CD14-positive monocyte (primary cell): ENCODE data around the gene FGF2. TPM values are rescaled to one million over a fixed set of nuclear protein-coding genes. Genes with fewer than 3 reads are reported as not detected.

Experiments
- DNase-seq, 3 donors: peaks; one replicate each; pipeline ENCODE4 v3.0.0-alpha.2; 2011 to 2022
- H2AFZ ChIP-seq: 2 replicates; pipeline ENCODE4 v1.6.0; 2012; ENCODE audit warnings: mild to moderate bottlenecking, low read depth, low read length, inconsistent platforms; ENCODE audit not compliant: insufficient read depth, poor library complexity, severe bottlenecking
- H3K27ac ChIP-seq, 2 donors: 1 replicate in 1 of 2; 2 replicates in 1 of 2; pipeline ENCODE4 v1.5.1; 2012 to 2013; ENCODE audit warnings: low read length in 2 of 2, control low read depth in 1 of 2, inconsistent platforms in 1 of 2, low read depth in 1 of 2, mild to moderate bottlenecking in 1 of 2
- H3K27me3 ChIP-seq, 2 donors: one replicate each; pipeline versions ENCODE4 v1.6.0 to v1.6.1; 2011 to 2013; ENCODE audit warnings: low read length in 2 of 2; ENCODE audit not compliant: control insufficient read depth in 2 of 2, insufficient read depth in 2 of 2
- H3K36me3 ChIP-seq, 2 donors: replicated peaks in 1 of 2; 1 replicate in 1 of 2; 2 replicates in 1 of 2; pipeline versions ENCODE4 v1.5.1 to v1.6.1; 2012 to 2013; ENCODE audit warnings: low read length in 2 of 2, control low read depth in 1 of 2, inconsistent platforms in 1 of 2, mild to moderate bottlenecking in 1 of 2; ENCODE audit not compliant: insufficient read depth in 2 of 2, control insufficient read depth in 1 of 2
- H3K4me1 ChIP-seq, 2 donors: 1 replicate in 1 of 2; 2 replicates in 1 of 2; pipeline versions ENCODE4 v1.5.1 to v1.6.1; 2012 to 2013; ENCODE audit warnings: low read length in 2 of 2, control low read depth in 1 of 2, inconsistent platforms in 1 of 2, mild to moderate bottlenecking in 1 of 2, moderate library complexity in 1 of 2; ENCODE audit not compliant: insufficient read depth in 2 of 2, control insufficient read depth in 1 of 2
- H3K4me2 ChIP-seq: replicated peaks from 2 replicates; pipeline ENCODE3; 2012; ENCODE audit warnings: low read length, moderate library complexity, mild to moderate bottlenecking; ENCODE audit not compliant: poor library complexity, severe bottlenecking; ENCODE audit errors: extremely low read depth
- H3K4me3 ChIP-seq, 3 experiments: fragments of 200-600 bp in 1 of 3; sonication (generic) in 1 of 3; replicated peaks in 1 of 3; 1 replicate in 2 of 3; 2 replicates in 1 of 3; pipeline ENCODE4 v1.5.1; 2011 to 2013; ENCODE audit warnings: low read length in 3 of 3, mild to moderate bottlenecking in 3 of 3, control low read depth in 2 of 3, low read depth in 2 of 3, inconsistent platforms in 1 of 3, moderate library complexity in 1 of 3
- H3K79me2 ChIP-seq: 2 replicates; pipeline ENCODE4 v1.6.0; 2012; ENCODE audit warnings: mild to moderate bottlenecking, control low read depth, inconsistent platforms, low read length, moderate library complexity; ENCODE audit not compliant: insufficient read depth
- H3K9ac ChIP-seq: 2 replicates; pipeline ENCODE4 v1.6.0; 2017; ENCODE audit warnings: low read length, mild to moderate bottlenecking; ENCODE audit not compliant: insufficient read depth, poor library complexity, severe bottlenecking
- H3K9me3 ChIP-seq, 2 donors: replicated peaks in 1 of 2; 1 replicate in 1 of 2; 2 replicates in 1 of 2; pipeline versions ENCODE4 v1.5.1 to v1.6.1; 2012 to 2013; ENCODE audit warnings: low read length in 2 of 2, control low read depth in 1 of 2; ENCODE audit not compliant: control insufficient read depth in 1 of 2, insufficient read depth in 1 of 2
- H4K20me1 ChIP-seq: 2 replicates; pipeline ENCODE4 v1.6.0; 2012; ENCODE audit warnings: mild to moderate bottlenecking, low read length, control low read depth, moderate library complexity; ENCODE audit not compliant: insufficient read depth
- H3K27ac Mint-ChIP-seq, 7 donors: one replicate each; pipeline ENCODE4 v1.8.0; 2020; ENCODE audit warnings: mild to moderate bottlenecking in 7 of 7, mixed read lengths in 7 of 7, moderate library complexity in 6 of 7, inconsistent platforms in 2 of 7
- H3K27me3 Mint-ChIP-seq, 3 donors: one replicate each; pipeline ENCODE4 v1.8.0; 2021 to 2022; ENCODE audit warnings: low read depth in 3 of 3, mild to moderate bottlenecking in 3 of 3, mixed read lengths in 3 of 3, moderate library complexity in 3 of 3, inconsistent platforms in 1 of 3
- H3K36me3 Mint-ChIP-seq, 2 donors: one replicate each; pipeline ENCODE4 v1.8.0; 2020; ENCODE audit warnings: mixed read lengths in 2 of 2, inconsistent platforms in 1 of 2, mild to moderate bottlenecking in 1 of 2
- H3K4me1 Mint-ChIP-seq: one replicate; pipeline ENCODE4 v1.8.0; 2020; ENCODE audit warnings: mild to moderate bottlenecking, mixed read lengths
- H3K4me3 Mint-ChIP-seq, 2 donors: one replicate each; pipeline ENCODE4 v1.8.0; 2020; ENCODE audit warnings: mild to moderate bottlenecking in 2 of 2, mixed read lengths in 2 of 2, moderate library complexity in 1 of 2
- H3K9me3 Mint-ChIP-seq, 7 donors: one replicate each; pipeline ENCODE4 v1.8.0; 2020 to 2022; ENCODE audit warnings: mixed read lengths in 7 of 7, mild to moderate bottlenecking in 6 of 7, moderate library complexity in 6 of 7, inconsistent platforms in 2 of 7
- CTCF ChIP-seq: fragments of 200-600 bp; IDR thresholded peaks from one replicate; pipeline ENCODE4 v1.8.0; 2022; ENCODE audit warnings: antibody characterized with exemption, mild to moderate bottlenecking
- WGBS: methylation state at CpG from one replicate; pipeline ENCODE4 v1.1.5; 2013; ENCODE audit warnings: missing lambda C conversion rate; ENCODE audit not compliant: insufficient coverage; 5-methylcytosine and 5-hydroxymethylcytosine counted together
- intact Hi-C, 2 donors: fragments of 100-400 bp; cut with micrococcal nuclease; formaldehyde crosslinking; loops; one replicate each; pipeline versions ENCODE4 v1.15.0 to v1.15.1; 2023
- polyA plus RNA-seq, 3 donors: library from polyadenylated mRNA; depleted of rRNA in 1 of 3; unstranded in 2 of 3; stranded (reverse) in 1 of 3; fragments of 300-500 nt in 2 of 3; fragments of >200 nt in 1 of 3; fragmentation: Illumina TruSeq in 2 of 3; gene quantifications; 1 replicate in 2 of 3; 2 replicates in 1 of 3; pipeline ENCODE4 v1.2.3, GENCODE V29; 2012 to 2021

The FGF2 gene
- polyA plus RNA-seq, 3 donors = not detected

GRCh38 chr4:122875949-122876348 lies 49.3 kb downstream of the FGF2 start:
- 82% methylated on average over 2 of the region's 5 CpGs for WGBS
- peaks cover 6 to 20% (median 15%) of the 10 kb centered on the region in 7 donors for H3K9me3 Mint-ChIP-seq
- no peak overlapping the region for H3K27ac ChIP-seq
- no peaks in the 10 kb centered on the region for H3K36me3 Mint-ChIP-seq
- H3K79me2 ChIP-seq = no peaks in the 10 kb centered on the region
- no peak overlapping the region for H3K9ac ChIP-seq
- H3K4me3 ChIP-seq = no peak overlapping the region
- H2AFZ ChIP-seq = no peak overlapping the region
- H3K27me3 Mint-ChIP-seq = peaks cover 2 to 5% (median 3%) of the 10 kb centered on the region in 3 donors
- H4K20me1 ChIP-seq = no peaks in the 10 kb centered on the region
- no peaks in the 10 kb centered on the region for H3K36me3 ChIP-seq
- no peaks in the 10 kb centered on the region for H3K27me3 ChIP-seq
- H3K9me3 ChIP-seq = peaks cover 7 to 11% of the 10 kb centered on the region in 2 donors
- H3K4me1 Mint-ChIP-seq = no peaks in the 10 kb centered on the region
- DNase-seq = no peak
- no peaks in the 10 kb centered on the region for H3K4me1 ChIP-seq
- H3K4me3 Mint-ChIP-seq = no peak overlapping the region
- no peak for TF ChIP-seq CTCF
- intact Hi-C loops = no loop called here
- no peak overlapping the region for H3K27ac Mint-ChIP-seq
- no peak overlapping the region for H3K4me2 ChIP-seq

- Mint-ChIP-seq H3K27me3 (peaks cover 2 to 5% (median 3%) of the 10 kb centered on the region in 3 donors), H3K4me3 (no peak overlapping the region), H3K27ac (no peak overlapping the region), H3K4me1 (no peaks in the 10 kb centered on the region), H3K9me3 (peaks cover 11 to 20% (median 15%) of the 10 kb centered on the region in 7 donors), H3K36me3 (no peaks in the 10 kb centered on the region)
- H3K4me1 ChIP-seq = no peaks in the 10 kb centered on the region
- no peaks in the 10 kb centered on the region for H3K36me3 ChIP-seq
- no peak overlapping the region for H2AFZ ChIP-seq
- peaks cover 7 to 10% of the 10 kb centered on the region in 2 donors for H3K9me3 ChIP-seq
- DNase-seq = no peak
- WGBS = no CpG with 5 or more reads among the region's 3 CpGs
- H4K20me1 ChIP-seq = no peaks in the 10 kb centered on the region
- no peak for TF ChIP-seq CTCF
- intact Hi-C loops = no loop called here
- no peak overlapping the region for H3K9ac ChIP-seq
- no peak overlapping the region for H3K4me2 ChIP-seq
- H3K4me3 ChIP-seq = no peak overlapping the region
- no peaks in the 10 kb centered on the region for H3K79me2 ChIP-seq
- no peak overlapping the region for H3K27ac ChIP-seq
- no peaks in the 10 kb centered on the region for H3K27me3 ChIP-seq
Observed at GRCh38 chr4:122876456-122876855, 49.8 kb downstream of the FGF2 start.
